Keratinocyte (primary cell): Measurements from ENCODE around the gene IMPDH1. TPM values are rescaled to one million over a fixed set of nuclear protein-coding genes. Genes with fewer than 3 reads are reported as not detected.

Experiments
- DNase-seq: peaks from one replicate; pipeline ENCODE4 v3.0.0-alpha.2; 2011; ENCODE audit warnings: low read depth, missing footprints, low spot score
- FAIRE-seq: peaks from 2 replicates; lab custom pipeline; 2011; peaks lifted over from hg19 to GRCh38; lab: Jason Lieb, UNC
- H2AFZ ChIP-seq: 2 replicates; pipeline ENCODE4 v1.6.0; 2012; ENCODE audit warnings: low read length, control low read depth, inconsistent platforms; ENCODE audit not compliant: control insufficient read depth
- H3K27ac ChIP-seq: 2 replicates; pipeline ENCODE4 v1.5.1; 2011; ENCODE audit warnings: low read length; ENCODE audit not compliant: control insufficient read depth, insufficient read depth
- H3K27me3 ChIP-seq: 3 replicates; pipeline ENCODE4 v1.6.0; 2011; ENCODE audit warnings: low read length; ENCODE audit not compliant: control insufficient read depth, insufficient read depth; ENCODE audit errors: extremely low read depth
- H3K36me3 ChIP-seq, 2 experiments: 2 replicates in 1 of 2; 3 replicates in 1 of 2; pipeline ENCODE4 v1.5.1; 2011; ENCODE audit warnings: low read length in 2 of 2, mild to moderate bottlenecking in 1 of 2; ENCODE audit not compliant: control insufficient read depth in 2 of 2, insufficient read depth in 2 of 2; ENCODE audit errors: extremely low read depth in 1 of 2
- H3K4me1 ChIP-seq: 3 replicates; pipeline ENCODE4 v1.5.1; 2011; ENCODE audit warnings: low read length; ENCODE audit not compliant: control insufficient read depth, insufficient read depth; ENCODE audit errors: extremely low read depth
- H3K4me2 ChIP-seq: 3 replicates; pipeline ENCODE4 v1.6.0; 2011; ENCODE audit warnings: low read depth, low read length; ENCODE audit not compliant: control insufficient read depth, insufficient read depth; ENCODE audit errors: extremely low read depth
- H3K4me3 ChIP-seq, 3 experiments: fragments of 200-600 bp in 1 of 3; sonication (generic) in 1 of 3; 2 replicates in 2 of 3; 3 replicates in 1 of 3; pipeline ENCODE4 v1.5.1; 2011 to 2016; ENCODE audit warnings: low read length in 3 of 3, mild to moderate bottlenecking in 3 of 3, control low read depth in 2 of 3, inconsistent platforms in 1 of 3, low read depth in 1 of 3, mixed read lengths in 1 of 3, mixed run types in 1 of 3, moderate library complexity in 1 of 3; ENCODE audit not compliant: control insufficient read depth in 2 of 3, insufficient read depth in 2 of 3; ENCODE audit errors: extremely low read depth in 1 of 3
- H3K79me2 ChIP-seq: 2 replicates; pipeline ENCODE4 v1.6.0; 2012; ENCODE audit warnings: low read length; ENCODE audit not compliant: control insufficient read depth, insufficient read depth
- H3K9ac ChIP-seq: 3 replicates; pipeline ENCODE4 v1.6.0; 2011; ENCODE audit warnings: low read length; ENCODE audit not compliant: control insufficient read depth, insufficient read depth; ENCODE audit errors: extremely low read depth
- H3K9me1 ChIP-seq: 3 replicates; pipeline ENCODE4 v1.6.0; 2011; ENCODE audit warnings: low read length; ENCODE audit not compliant: control insufficient read depth, insufficient read depth; ENCODE audit errors: extremely low read depth
- H3K9me3 ChIP-seq: 2 replicates; pipeline ENCODE4 v1.5.1; 2012; ENCODE audit warnings: low read depth, low read length; ENCODE audit not compliant: control insufficient read depth
- H4K20me1 ChIP-seq: 3 replicates; pipeline ENCODE4 v1.6.0; 2011; ENCODE audit warnings: low read length; ENCODE audit not compliant: control insufficient read depth, insufficient read depth; ENCODE audit errors: extremely low read depth
- EZH2 ChIP-seq: IDR thresholded peaks from one replicate; pipeline ENCODE4 v1.6.1; 2012; ENCODE audit warnings: inconsistent platforms, mild to moderate bottlenecking, low read length, moderate library complexity
- dilution Hi-C: fragments of 300-500 bp; cut with MboI; formaldehyde crosslinking; loops from one replicate; pipeline ENCODE4 v1.7.0; 2020; ENCODE audit warnings: low sequenced_read_pairs; ENCODE audit not compliant: extremely low pct_ligation_motif_present
- polyA plus RNA-seq, 5 experiments: library from polyadenylated mRNA; depleted of rRNA in 3 of 5; stranded (reverse) in 3 of 5; stranded (forward) in 1 of 5; unstranded in 1 of 5; fragments of >200 nt; gene quantifications; 1 replicate in 1 of 5; 2 replicates in 3 of 5; 3 replicates in 1 of 5; pipeline versions ENCODE4 v1.2.1 to v1.2.3, GENCODE V29; 2011 to 2012; ENCODE audit warnings: missing spikeins in 2 of 5, low read depth in 1 of 5, low replicate concordance in 1 of 5
- TF ChIP-seq, protein P1 (sequence below), 3 experiments: IDR thresholded peaks in 1 of 3; conservative IDR thresholded peaks in 1 of 3; optimal IDR thresholded peaks in 1 of 3; 2 replicates in 2 of 3; 3 replicates in 1 of 3; pipeline versions ENCODE3 to v1.5.1; 2011; ENCODE audit warnings: low read length in 3 of 3, mild to moderate bottlenecking in 3 of 3, moderate library complexity in 2 of 3, control low read depth in 1 of 3, inconsistent platforms in 1 of 3; ENCODE audit not compliant: insufficient read depth in 2 of 3; ENCODE audit errors: extremely low read depth in 1 of 3

Gene IMPDH1
- polyA plus RNA-seq, 1 donor (not counting 4 experiments of a cell fraction or from before 2014, with no cell fraction given) = 56.2 TPM

DNA sequence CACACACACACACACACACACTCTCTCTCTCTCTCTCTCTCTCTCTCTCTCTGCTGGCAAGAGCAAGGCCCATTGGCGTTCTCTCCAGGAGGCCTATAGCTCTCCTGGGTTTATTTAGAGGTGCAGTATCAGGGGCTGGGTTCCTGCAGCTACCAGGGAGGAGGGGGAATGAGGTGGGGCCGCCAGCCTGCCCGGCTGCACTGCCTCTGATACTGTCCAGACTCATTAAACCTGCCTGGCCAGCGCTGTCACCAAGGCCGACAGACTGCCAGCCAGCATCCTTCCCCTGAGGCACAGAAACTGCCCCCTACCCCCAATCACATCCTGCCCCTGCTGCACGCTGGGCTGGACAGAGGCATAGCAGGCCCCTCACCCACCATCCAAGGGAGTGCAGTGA lies 52.6 kb downstream of the IMPDH1 start:
- H3K4me3 ChIP-seq = no peak overlapping the region
- no peaks in the 10 kb centered on the region for H3K79me2 ChIP-seq
- H3K9me1 ChIP-seq = no peaks in the 10 kb centered on the region
- no peak overlapping the region for H3K27ac ChIP-seq
- no peak for TF ChIP-seq EZH2
- TF ChIP-seq, protein P1, sequence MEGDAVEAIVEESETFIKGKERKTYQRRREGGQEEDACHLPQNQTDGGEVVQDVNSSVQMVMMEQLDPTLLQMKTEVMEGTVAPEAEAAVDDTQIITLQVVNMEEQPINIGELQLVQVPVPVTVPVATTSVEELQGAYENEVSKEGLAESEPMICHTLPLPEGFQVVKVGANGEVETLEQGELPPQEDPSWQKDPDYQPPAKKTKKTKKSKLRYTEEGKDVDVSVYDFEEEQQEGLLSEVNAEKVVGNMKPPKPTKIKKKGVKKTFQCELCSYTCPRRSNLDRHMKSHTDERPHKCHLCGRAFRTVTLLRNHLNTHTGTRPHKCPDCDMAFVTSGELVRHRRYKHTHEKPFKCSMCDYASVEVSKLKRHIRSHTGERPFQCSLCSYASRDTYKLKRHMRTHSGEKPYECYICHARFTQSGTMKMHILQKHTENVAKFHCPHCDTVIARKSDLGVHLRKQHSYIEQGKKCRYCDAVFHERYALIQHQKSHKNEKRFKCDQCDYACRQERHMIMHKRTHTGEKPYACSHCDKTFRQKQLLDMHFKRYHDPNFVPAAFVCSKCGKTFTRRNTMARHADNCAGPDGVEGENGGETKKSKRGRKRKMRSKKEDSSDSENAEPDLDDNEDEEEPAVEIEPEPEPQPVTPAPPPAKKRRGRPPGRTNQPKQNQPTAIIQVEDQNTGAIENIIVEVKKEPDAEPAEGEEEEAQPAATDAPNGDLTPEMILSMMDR (optimal IDR thresholded peaks at IDR 0.05 in 1 of 3, IDR thresholded peaks at IDR 0.05 in 1 of 3, conservative IDR thresholded peaks at IDR 0.05 in 1 of 3; ENCODE audit: extremely low read depth in 1 of 3, insufficient read depth in 2 of 3, low read length in 3 of 3) = no peak
- DNase-seq (no peak), FAIRE-seq (no peak)
- H3K9ac ChIP-seq = no peak overlapping the region
- peaks cover 11% of the 10 kb centered on the region for H3K4me1 ChIP-seq
- H2AFZ ChIP-seq = no peak overlapping the region
- no peaks in the 10 kb centered on the region for H4K20me1 ChIP-seq
- no peaks in the 10 kb centered on the region for H3K9me3 ChIP-seq
- no peaks in the 10 kb centered on the region for H3K36me3 ChIP-seq
- dilution Hi-C loops = no loop called here
- H3K4me2 ChIP-seq = no peak overlapping the region
- H3K27me3 ChIP-seq = peaks cover 11% of the 10 kb centered on the region

DNA sequence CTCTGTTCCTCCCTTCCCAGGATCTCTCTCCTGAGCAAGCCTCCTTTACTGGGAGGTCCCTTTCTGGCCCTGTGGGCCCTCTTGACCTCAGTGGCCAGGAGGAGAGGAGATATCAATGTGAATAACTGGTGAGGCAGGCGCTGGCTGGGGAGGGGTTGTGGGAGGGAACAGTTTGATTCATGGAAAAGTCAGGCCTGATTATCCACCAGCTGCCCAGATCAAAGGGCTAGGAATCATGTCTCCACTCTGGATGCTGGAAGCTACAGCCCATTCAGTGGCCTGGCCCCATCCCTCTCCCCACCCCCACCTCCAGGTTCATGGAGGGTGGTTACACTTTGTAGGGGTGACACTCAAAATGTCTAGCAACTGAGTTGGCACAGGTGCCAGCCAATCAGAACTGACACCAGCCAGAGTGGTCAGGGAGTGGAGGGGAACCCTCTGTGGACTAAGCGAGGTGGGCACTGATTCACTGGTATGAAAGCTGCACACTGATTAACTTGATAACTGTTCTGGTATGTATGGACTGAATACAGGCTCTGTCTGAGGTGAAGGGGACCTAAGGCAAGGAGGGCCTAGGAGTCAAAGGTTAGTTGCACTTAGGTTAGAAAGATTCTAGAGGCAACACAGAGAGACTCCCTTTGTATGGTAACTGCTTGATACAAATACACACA lies 53.1 kb downstream of the IMPDH1 start:
- Histone ChIP-seq H4K20me1 (no peaks in the 10 kb centered on the region), H2AFZ (no peak overlapping the region), H3K79me2 (no peaks in the 10 kb centered on the region), H3K27me3 (peaks cover 14% of the 10 kb centered on the region), H3K9me1 (no peaks in the 10 kb centered on the region), H3K9ac (no peak overlapping the region), H3K36me3 (no peaks in the 10 kb centered on the region), H3K27ac (no peak overlapping the region), H3K4me1 (peaks cover 6% of the 10 kb centered on the region), H3K9me3 (no peaks in the 10 kb centered on the region), H3K4me2 (no peak overlapping the region), H3K4me3 (no peak overlapping the region)
- dilution Hi-C loops = no loop called here
- TF ChIP-seq, protein P1 (optimal IDR thresholded peaks at IDR 0.05 in 1 of 3, IDR thresholded peaks at IDR 0.05 in 1 of 3, conservative IDR thresholded peaks at IDR 0.05 in 1 of 3; ENCODE audit: extremely low read depth in 1 of 3, insufficient read depth in 2 of 3, low read length in 3 of 3) = no peak
- no peak for TF ChIP-seq EZH2
- no peak for DNase-seq
- no peak for FAIRE-seq
